ENCODE measurements around the gene LHB.
A peak's percentile ranks its signal among the peaks of the same experiment; 100 is the strongest.
"Not testable (repeated sequence)": the region's sequence is repeated elsewhere in the genome, so short reads cannot be mapped to it uniquely, and the experiment has no call there.

Gene LHB

GRCh38 chr19:49017041-49017665 is at the start of gene LHB:
LHB (minus strand) TSS chr19:49017091; CDS start chr19:49017081, 10 bp downstream.
- DNase-seq (ENCODE audit: low read depth), result no peak

DNA sequence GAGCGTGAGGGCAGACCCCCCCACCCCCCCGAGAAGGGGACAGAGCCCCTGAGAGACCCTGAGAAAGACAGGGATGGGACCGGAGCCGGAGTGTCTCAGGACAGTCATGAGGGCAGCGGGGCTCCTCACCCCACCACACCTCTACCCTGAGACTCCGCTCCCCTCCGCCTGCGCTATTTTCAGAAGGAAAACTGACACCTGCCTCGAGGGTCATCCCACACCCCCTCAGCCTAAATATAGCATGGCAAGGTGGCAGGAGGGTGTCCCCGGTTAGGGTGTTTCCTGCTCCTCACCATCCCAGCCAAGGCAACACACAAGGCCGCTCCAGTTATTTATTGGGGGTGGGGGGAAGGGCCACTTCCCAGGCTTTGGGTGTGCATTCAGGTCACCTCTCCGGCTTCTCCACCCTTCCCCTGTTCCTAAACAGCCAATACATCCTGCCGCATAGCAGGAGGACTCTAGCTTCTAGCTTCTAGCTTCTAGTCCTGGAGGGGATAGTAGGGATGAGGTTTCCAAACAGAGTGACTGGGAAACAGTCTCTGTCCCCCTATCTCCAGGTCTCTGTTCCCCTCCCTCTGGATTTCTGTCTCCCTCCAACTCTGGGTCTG is 49.1 kb upstream of the LHB start:
- DNase-seq (ENCODE audit: low read depth), result no peak

DNA sequence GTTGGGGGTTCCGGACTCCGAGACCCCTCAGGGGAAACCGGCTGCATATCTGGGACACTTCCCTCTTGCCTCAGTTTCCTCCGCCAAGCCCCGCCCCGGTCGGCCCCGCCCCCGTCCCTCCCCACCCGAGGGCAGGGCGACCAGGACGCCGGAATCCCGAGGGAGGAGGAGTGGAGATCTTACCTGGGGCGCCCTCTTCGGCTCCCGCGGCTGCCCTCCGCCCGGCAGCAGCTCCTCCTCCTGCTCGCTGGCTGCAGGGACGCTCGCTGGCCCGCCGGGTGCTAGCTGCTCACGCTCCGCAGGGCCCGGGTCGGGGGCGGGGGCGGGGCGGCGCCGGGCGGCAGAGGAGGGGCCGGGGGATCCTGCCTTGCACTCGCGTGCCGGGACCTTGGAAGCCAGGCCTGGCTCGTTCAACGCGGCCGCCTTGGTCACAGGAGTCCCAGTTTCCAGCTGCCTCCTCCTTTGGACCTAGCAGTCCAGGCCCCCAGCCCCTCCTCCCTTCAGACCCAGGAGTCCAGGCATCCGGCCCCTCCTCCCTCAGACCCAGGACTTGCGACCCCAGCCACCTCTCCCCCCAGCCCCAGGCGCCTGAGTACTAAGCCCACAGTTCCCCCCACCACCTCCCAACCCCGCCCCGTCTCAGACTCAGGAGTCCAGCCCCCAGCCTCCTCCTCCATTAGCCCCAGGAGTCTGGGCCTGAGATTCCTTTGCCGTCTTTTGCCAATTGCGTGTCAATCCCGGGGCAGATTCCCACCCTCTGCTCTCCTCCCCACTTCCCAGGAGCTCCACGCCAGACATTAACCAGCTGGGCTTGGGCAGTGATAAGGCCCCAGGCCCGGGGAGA is 48.1 kb upstream of the LHB start, which contains the start of gene NTF4:
NTF4 (minus strand) TSS at position 51 of the 844 bp plus-strand sequence. CDS start 2,821 bp downstream, outside the sequence.
- no peak for DNase-seq (ENCODE audit: low read depth)

DNA sequence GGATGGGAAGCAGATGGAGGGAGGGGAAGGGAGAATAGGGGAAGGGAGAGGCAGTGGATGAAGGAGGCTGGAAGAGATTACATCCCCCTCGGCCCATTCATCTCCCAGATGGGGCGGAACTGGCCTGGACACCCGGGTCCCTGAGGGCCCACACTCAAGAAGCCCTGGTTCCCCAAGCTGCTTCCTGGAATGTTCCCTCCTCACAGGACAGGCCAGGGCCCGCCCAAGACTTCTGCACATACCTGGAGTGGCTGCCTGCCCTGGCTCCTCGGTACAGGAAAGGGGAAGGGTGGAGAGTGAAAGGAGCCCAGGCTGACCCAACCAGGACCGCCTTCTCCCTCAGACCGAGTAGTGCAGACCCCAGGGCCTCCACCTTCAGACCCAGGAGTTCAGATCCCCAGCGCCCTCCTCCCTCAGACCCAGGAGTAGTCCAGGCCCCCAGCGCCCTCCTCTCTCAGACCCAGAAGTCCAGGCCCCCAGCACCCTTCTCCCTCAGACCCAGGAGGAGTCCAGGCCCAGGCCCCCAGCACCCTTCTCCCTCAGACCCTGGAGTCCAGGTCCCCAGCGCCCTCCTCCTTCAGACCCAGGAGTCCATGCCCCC is 47.2 kb upstream of the LHB start:
- no peak for DNase-seq (ENCODE audit: low read depth)

DNA sequence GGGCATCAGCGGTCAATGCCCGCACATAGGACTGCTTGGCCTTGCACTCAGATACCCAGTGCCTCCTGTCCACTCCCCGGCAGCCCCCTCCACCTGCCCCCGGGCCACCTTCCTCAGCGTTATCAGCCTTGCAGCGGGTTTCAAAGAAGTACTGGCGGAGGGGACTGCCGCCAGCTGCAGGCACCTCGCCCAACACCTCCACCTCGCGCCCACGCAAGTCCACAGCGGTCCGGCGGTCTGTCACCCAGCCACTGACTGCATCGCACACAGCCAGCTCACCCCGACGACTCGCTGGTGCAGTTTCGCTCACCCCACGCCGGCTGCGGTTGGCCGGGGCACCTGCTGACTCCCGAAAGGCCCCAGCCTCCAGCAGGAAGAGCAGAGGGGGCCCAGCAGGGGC is 44.6 kb upstream of the LHB start:
- no peak for DNase-seq (ENCODE audit: low read depth)

DNA sequence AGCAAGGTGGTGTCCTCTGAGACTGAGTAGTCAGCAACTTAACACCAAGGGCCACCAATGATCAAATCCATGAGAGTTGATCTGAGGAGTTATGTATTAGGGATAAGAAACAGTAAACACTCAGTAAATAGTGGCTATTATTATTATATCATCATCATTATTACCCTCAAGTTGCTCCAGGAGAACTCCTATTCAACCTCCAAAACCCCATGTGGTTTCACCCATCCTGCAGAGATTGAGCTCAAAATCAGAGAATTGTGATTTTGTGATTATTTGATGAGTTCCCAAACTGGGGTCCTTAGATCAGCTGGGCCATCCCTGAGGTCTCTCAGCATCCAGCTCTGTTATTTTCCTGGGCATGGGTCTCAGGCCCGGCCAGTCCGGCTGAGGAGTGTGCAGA is 44.1 kb upstream of the LHB start:
- DNase-seq (ENCODE audit: low read depth), result no peak

DNA sequence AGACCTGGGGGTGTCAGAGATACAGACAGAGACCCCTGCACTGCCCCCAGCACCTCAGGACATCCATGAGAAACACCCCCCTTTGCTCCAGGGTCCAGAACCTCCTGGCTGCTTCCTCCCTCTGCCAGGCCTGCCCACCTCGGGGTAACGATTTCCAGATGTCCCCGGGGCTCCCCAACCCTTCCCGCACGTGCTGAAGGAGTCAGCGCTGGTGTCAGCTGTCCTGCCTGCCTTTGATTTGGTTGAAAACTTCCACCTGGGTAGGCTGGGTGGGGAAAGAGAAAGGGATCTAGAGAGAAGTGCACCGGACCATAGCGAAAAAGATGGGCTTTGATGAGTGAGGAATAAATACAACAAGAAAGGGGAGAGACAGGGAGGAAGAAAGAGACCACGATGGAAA is 42.2 kb upstream of the LHB start:
- no peak for DNase-seq (ENCODE audit: low read depth)

DNA sequence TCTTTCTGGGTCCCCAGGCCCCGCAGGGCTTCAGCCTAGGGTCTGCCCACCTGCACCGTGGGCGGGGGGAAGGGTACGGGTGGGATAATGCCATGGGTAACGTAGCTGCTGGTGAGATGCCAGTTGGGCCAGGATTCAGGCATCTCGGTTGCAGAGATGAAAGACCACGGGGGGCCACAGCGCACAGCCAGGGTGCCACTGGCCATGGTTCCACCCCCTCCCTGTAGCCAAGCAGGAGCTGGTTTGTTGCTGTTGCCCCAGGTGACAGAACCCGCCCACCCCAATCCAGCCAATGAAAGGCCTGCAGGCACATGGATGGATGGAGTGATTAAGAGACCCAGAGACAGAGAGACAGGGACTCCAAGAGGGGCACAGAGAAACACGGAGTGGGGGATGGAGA is 41.7 kb upstream of the LHB start:
- DNase-seq (ENCODE audit: low read depth), result no peak

DNA sequence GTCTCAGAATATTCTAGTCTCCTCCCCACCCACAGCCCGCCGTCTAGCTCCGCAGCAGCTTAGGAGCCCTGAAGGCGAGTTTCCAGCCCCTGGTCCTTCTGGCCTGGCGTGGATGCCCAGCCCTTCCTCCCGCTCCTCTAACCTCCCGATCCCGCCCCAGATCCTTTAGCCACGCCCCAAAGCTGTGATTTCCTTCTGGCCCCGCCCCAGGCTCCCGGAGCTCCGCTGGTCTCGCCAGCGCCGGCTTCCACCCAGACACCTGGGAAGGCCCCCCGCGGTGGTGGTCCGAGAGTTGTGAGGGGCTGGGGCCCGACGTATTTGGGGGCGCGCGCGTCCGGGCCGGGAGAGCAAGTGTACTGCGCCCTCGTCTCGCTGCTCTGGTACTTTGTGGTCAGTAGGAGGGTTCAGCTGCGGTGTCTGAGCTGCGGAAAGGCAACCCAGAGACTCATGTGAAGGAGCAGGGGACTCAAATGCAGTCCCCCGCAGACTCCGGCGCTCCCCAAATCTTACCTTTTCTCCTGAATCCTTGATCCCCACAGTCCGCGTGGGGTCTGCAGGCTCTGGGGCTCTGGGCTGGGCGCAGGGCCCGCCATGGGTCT is 40.8 kb upstream of the LHB start, which contains the start of gene CGB7:
CGB7 (minus strand) TSS at position 114 of the 599 bp plus-strand sequence. CDS start 2,374 bp downstream, outside the sequence.
- peak; percentile 26 for DNase-seq (ENCODE audit: low read depth)

GRCh38 chr19:49056902-49057596 is 40.2 kb upstream of the LHB start:
- not testable (repeated sequence) for DNase-seq (ENCODE audit: low read depth)

- DNase-seq (ENCODE audit: low read depth), result peak; percentile 27
Observed at GRCh38 chr19:49056101-49056901, 39.4 kb upstream of the LHB start.

DNA sequence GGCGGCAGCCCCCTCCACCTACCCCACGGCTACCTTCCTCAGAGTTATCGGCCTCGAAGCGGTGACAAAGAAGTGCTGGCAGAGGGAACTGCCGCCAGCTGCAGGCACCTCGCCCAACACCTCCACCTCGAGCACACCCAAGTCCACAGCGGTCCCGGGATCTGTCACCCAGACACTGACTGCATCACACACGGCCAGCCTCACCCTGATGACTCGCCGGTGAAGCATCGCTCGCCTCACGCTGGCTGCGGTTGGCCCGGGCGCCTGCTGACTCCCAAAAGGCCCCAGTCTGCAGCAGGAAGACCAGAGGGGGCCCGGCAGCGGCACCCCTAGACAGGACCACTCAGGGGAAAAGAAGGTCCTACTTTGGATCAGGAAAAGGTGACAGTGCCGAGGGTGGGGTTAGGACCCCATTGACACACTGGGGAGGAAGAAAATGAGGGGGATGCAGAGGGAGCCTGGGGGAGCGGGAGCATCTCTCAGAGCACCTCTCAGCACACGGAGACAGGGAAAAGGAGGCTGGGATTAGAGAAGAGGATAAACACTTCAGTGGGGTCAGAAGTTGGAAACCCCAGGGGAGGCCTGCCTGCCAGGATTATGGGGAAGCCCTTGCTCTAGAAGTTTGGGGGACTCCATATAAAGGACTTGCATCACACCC is 33.6 kb upstream of the LHB start:
- DNase-seq (ENCODE audit: low read depth), result not testable (repeated sequence)

DNA sequence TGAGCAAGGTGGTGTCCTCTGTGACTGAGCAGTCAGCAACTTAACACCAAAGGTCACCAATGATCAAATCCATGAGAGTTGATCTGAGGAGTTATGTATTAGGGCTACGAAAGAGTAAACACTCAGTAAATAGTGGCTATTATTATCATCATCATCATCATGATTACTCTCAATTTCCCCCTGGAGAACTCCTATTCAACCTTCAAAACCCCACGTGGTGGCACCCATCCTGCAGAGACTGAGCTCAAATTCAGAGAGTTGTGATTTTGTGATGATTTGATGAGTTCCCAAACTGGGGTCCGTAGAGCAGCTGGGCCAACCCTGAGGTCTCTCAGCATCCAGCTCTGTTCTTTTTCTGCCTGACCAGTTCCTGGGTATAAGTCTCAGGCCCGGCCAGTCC is 32.9 kb upstream of the LHB start:
- DNase-seq (ENCODE audit: low read depth), result not testable (repeated sequence)

DNA sequence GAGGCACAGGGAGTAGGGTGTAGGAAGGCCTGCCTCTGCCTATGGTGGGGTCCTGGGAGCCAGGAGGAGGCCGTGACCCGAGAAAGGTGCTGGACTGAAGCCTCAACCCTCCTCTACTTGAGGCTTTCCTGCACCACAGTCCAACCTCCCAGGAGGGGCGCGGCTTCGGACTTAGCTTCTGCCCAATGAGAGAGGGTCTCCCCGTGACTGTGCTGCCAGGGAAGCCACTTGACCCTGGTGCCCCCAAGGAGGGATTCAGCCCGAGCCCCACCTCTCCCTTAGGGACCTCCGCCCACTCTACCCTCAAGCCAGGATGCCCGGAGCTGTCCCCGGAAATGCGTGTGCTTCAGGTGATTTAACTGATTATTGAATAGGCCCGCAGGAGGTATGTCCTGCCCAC is 32.1 kb upstream of the LHB start, which contains the start of gene CGB8:
CGB8 (minus strand) TSS at position 101 of the 400 bp plus-strand sequence. CDS start 372 bp downstream, outside the sequence.
- DNase-seq (ENCODE audit: low read depth), result not testable (repeated sequence)

DNA sequence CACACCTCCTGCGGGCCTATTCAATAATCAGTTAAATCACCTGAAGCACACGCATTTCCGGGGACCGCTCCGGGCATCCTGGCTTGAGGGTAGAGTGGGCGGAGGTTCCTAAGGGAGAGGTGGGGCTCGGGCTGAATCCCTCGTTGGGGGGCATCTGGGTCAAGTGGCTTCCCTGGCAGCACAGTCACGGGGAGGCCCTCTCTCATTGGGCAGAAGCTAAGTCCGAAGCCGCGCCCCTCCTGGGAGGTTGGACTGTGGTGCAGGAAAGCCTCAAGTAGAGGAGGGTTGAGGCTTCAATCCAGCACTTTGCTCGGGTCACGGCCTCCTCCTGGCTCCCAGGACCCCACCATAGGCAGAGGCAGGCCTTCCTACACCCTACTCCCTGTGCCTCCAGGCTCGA is 26.7 kb upstream of the LHB start, which contains the start of gene CGB5:
CGB5 (plus strand) TSS at position 301 of the 400 bp plus-strand sequence. CDS start 362 bp downstream, outside the sequence.
- not testable (repeated sequence) for DNase-seq (ENCODE audit: low read depth)

- DNase-seq (ENCODE audit: low read depth), result not testable (repeated sequence)
Observed at GRCh38 chr19:49042666-49043065, 25.8 kb upstream of the LHB start.

DNA sequence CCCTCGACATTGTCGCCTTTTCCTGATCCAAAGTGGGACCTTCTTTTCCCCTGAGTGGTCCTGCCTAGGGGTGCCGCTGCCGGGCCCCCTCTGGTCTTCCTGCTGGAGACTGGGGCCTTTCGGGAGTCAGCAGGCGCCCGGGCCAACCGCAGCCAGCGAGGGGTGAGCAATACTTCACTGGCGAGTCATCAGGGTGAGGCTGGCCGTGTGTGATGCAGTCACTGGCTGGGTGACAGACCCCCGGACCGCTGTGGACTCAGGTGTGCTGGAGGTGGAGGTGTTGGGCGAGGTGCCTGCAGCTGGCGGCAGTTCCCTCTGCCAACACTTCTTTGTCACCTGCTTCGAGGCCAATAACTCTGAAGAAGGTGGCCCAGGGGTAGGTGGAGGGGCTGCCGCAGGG is 25.3 kb upstream of the LHB start:
- DNase-seq (ENCODE audit: low read depth), result no peak

GRCh38 chr19:49039736-49040135 is 22.8 kb upstream of the LHB start:
- DNase-seq (ENCODE audit: low read depth), result not testable (repeated sequence)

DNA sequence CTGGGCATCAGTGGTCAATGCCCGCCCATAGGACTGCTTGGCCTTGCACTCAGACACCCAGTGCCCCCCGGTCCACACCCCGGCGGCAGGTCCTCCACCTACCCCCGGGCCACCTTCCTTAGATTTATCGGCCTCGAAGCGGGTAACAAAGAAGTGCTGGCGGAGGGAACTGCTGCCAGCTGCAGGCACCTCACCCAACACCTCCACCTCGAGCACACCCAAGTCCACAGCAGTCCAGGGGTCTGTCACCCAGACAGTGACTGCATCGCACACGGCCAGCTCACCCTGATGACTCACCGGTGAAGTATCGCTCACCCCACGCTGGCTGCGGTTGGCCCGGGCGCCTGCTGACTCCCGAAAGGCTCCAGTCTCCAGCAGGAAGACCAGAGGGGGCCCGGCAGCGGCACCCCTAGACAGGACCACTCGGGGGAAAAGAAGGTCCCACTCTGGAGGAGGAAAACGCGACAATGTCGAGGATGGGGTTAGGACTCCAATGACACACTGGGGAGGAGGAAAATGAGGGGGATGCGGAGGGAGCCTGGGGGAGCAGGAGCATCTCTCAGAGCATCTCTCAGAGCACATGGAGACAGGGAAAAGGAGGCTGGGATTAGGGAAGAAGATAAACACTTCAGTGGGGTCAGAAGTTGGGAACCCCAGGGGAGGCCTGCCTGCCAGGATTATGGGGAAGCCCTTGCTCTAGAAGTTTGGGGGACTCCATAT is 21.8 kb upstream of the LHB start:
- DNase-seq (ENCODE audit: low read depth), result not testable (repeated sequence)
